DOHH2 (cell line): Measurements from ENCODE around the gene TMEM208.

Experiments used
- H3F3A ChIP-seq: fragments of 200-600 bp; sonication (generic), shearing (Covaris generic); 2 replicates; pipeline ENCODE4 v1.6.0; 2016; ENCODE audit warnings: antibody characterized with exemption, mild to moderate bottlenecking; ENCODE audit not compliant: control insufficient read depth, insufficient read depth
- H3K27ac ChIP-seq: fragments of 200-600 bp; sonication (generic); 2 replicates; pipeline ENCODE4 v1.5.1; 2014; ENCODE audit warnings: low read depth, mild to moderate bottlenecking, low read length, moderate library complexity
- H3K27me3 ChIP-seq: fragments of 200-600 bp; sonication (generic); 2 replicates; pipeline ENCODE4 v1.6.1; 2014; ENCODE audit warnings: mild to moderate bottlenecking, low read length, mixed read lengths; ENCODE audit not compliant: control insufficient read depth
- H3K36me3 ChIP-seq: fragments of 200-600 bp; sonication (generic); 2 replicates; pipeline ENCODE4 v1.6.1; 2014; ENCODE audit warnings: mild to moderate bottlenecking, low read length, moderate library complexity, mixed read lengths; ENCODE audit not compliant: control insufficient read depth
- H3K4me1 ChIP-seq: fragments of 200-600 bp; sonication (generic); 2 replicates; pipeline ENCODE4 v1.6.1; 2014; ENCODE audit warnings: mild to moderate bottlenecking, low read length, mixed read lengths; ENCODE audit not compliant: control insufficient read depth
- H3K4me2 ChIP-seq: fragments of 200-600 bp; sonication (generic); 2 replicates; pipeline ENCODE4 v1.6.0; 2014; ENCODE audit warnings: mild to moderate bottlenecking, low read length, moderate library complexity
- H3K4me3 ChIP-seq: fragments of 200-600 bp; sonication (generic); 2 replicates; pipeline ENCODE4 v1.5.1; 2014; ENCODE audit warnings: mild to moderate bottlenecking, low read length, mixed read lengths
- H3K79me2 ChIP-seq: fragments of 200-600 bp; sonication (generic); 2 replicates; pipeline ENCODE4 v1.6.1; 2014; ENCODE audit warnings: mild to moderate bottlenecking, low read length, mixed read lengths; ENCODE audit not compliant: control insufficient read depth
- H3K9me2 ChIP-seq: fragments of 200-600 bp; sonication (generic); replicated peaks from 2 replicates; pipeline ENCODE4 v1.6.1; 2014; ENCODE audit warnings: mild to moderate bottlenecking, low read length, mixed read lengths; ENCODE audit not compliant: control insufficient read depth
- H3K9me3 ChIP-seq: fragments of 200-600 bp; sonication (generic); 2 replicates; pipeline ENCODE4 v1.6.1; 2014; ENCODE audit warnings: antibody characterized with exemption, low read length, mixed read lengths; ENCODE audit not compliant: control insufficient read depth, insufficient read depth
- H4K20me1 ChIP-seq: fragments of 200-600 bp; sonication (generic); 2 replicates; pipeline ENCODE4 v1.6.0; 2014; ENCODE audit warnings: low read depth, mild to moderate bottlenecking, antibody characterized with exemption, low read length, moderate library complexity; ENCODE audit not compliant: control insufficient read depth, insufficient read depth
- EZH2phosphoT487 ChIP-seq: fragments of 200-600 bp; sonication (generic); IDR thresholded peaks from 2 replicates; pipeline ENCODE4 v1.6.1; 2017; ENCODE audit warnings: borderline replicate concordance, mild to moderate bottlenecking, antibody characterized with exemption, low read length, moderate library complexity, mixed read lengths
- TF ChIP-seq, protein P1 (sequence below): fragments of 200-600 bp; sonication (generic); IDR thresholded peaks from one replicate; pipeline ENCODE4 v1.5.1; 2014; ENCODE audit warnings: antibody characterized with exemption, mild to moderate bottlenecking, low read depth, low read length; ENCODE audit not compliant: poor library complexity, severe bottlenecking

TMEM208 gene

GRCh38 chr16:67234180-67234597, 7.3 kb downstream of the TMEM208 start:
- H3K79me2 ChIP-seq = no peaks in the 10 kb centered on the region
- no peak overlapping the region for H3K4me3 ChIP-seq
- H3K36me3 ChIP-seq = peaks cover 37% of the 10 kb centered on the region
- no peaks in the 10 kb centered on the region for H3K9me3 ChIP-seq
- H3K4me2 ChIP-seq = no peak overlapping the region
- peaks cover 5% of the 10 kb centered on the region; the same call in 1 of the 2 replicates for H4K20me1 ChIP-seq
- H3K9me2 ChIP-seq = no peaks in the 10 kb centered on the region
- H3K4me1 ChIP-seq = peaks cover 5% of the 10 kb centered on the region
- H3F3A ChIP-seq = no peaks in the 10 kb centered on the region
- H3K27ac ChIP-seq = no peak overlapping the region
- TF ChIP-seq, protein P1, sequence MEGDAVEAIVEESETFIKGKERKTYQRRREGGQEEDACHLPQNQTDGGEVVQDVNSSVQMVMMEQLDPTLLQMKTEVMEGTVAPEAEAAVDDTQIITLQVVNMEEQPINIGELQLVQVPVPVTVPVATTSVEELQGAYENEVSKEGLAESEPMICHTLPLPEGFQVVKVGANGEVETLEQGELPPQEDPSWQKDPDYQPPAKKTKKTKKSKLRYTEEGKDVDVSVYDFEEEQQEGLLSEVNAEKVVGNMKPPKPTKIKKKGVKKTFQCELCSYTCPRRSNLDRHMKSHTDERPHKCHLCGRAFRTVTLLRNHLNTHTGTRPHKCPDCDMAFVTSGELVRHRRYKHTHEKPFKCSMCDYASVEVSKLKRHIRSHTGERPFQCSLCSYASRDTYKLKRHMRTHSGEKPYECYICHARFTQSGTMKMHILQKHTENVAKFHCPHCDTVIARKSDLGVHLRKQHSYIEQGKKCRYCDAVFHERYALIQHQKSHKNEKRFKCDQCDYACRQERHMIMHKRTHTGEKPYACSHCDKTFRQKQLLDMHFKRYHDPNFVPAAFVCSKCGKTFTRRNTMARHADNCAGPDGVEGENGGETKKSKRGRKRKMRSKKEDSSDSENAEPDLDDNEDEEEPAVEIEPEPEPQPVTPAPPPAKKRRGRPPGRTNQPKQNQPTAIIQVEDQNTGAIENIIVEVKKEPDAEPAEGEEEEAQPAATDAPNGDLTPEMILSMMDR = no peak
- no peak for TF ChIP-seq EZH2phosphoT487
- H3K27me3 ChIP-seq = no peaks in the 10 kb centered on the region

DNA sequence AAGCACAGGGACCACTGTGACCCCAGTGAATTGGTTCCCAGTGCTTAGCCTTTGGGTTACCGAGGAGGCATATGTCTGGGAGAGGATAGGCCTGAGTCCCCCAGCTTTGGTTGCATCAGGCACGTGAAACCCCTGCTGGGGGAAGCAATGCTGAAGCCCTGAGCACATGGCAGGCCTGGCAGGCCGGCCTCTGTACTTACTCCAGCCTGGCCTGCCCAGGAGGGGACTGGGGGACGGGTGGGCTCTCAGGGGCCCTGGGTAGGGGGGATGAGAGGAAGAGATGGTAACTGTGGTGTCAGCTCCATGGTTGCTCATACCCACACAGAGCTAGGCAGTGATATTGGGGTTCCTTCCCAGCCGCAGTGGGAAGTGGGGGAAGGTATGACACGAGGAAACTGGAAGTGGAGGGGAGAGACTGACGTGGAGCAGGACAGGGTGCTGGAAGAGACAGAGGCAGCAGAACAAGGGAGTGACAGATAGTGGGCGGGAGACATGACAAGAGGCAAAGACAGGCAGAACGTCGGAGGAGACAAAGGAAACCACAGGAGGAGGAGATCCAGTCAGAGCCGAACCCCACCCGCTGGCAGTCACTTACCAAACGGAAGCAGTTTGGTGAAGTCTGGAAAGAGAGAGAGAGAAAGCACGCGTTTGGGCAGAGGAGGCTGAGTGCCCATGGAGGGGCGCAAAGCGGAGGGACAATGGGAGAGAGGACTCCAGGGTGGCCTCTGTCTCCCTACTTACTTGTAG, 9.1 kb downstream of the TMEM208 start:
- Histone ChIP-seq H3K36me3 (peaks cover 19% of the 10 kb centered on the region), H3K9me3 (no peaks in the 10 kb centered on the region), H3K4me2 (no peak overlapping the region)

GRCh38 chr16:67236563-67237395, 9.8 kb downstream of the TMEM208 start:
- H3K4me1 ChIP-seq = peaks cover 5% of the 10 kb centered on the region
- H3K9me3 ChIP-seq = no peaks in the 10 kb centered on the region
- no peaks in the 10 kb centered on the region for H3K9me2 ChIP-seq
- H3K79me2 ChIP-seq = no peaks in the 10 kb centered on the region; the same call in 1 of the 2 replicates
- peaks cover 12% of the 10 kb centered on the region for H3K36me3 ChIP-seq
- no peak overlapping the region for H3K4me3 ChIP-seq
- H3K27ac ChIP-seq = no peak overlapping the region
- no peaks in the 10 kb centered on the region for H3F3A ChIP-seq
- no peak for TF ChIP-seq EZH2phosphoT487
- TF ChIP-seq, protein P1 = no peak
- H3K27me3 ChIP-seq = no peaks in the 10 kb centered on the region
- peaks cover 5% of the 10 kb centered on the region; the same call in 1 of the 2 replicates for H4K20me1 ChIP-seq
- no peak overlapping the region for H3K4me2 ChIP-seq

More for the DNA sequence above, 9.1 kb downstream of the TMEM208 start:
- Histone ChIP-seq H4K20me1 (peaks cover 5% of the 10 kb centered on the region; the same call in 1 of the 2 replicates), H3K79me2 (no peaks in the 10 kb centered on the region), H3K4me1 (peaks cover 5% of the 10 kb centered on the region), H3K27me3 (no peaks in the 10 kb centered on the region), H3K4me3 (no peak overlapping the region), H3K27ac (no peak overlapping the region), H3K9me2 (no peaks in the 10 kb centered on the region), H3F3A (no peaks in the 10 kb centered on the region)
- TF ChIP-seq EZH2phosphoT487 = no peak
- TF ChIP-seq, protein P1 = no peak
